Stimulated activated CD8-positive, alpha-beta memory T cell treated with anti-CD3 and anti-CD28 coated beads, Interleukin-4, amount 100 ng/mL, for 4 hours (primary cell): Measurements from ENCODE around the gene CDH10.

Experiments
- DNase-seq, 2 donors: peaks; one replicate each; pipeline ENCODE4 v3.0.0-alpha.2; 2020; ENCODE audit warnings: low read depth in 2 of 2, low spot score in 1 of 2

Gene CDH10

DNA sequence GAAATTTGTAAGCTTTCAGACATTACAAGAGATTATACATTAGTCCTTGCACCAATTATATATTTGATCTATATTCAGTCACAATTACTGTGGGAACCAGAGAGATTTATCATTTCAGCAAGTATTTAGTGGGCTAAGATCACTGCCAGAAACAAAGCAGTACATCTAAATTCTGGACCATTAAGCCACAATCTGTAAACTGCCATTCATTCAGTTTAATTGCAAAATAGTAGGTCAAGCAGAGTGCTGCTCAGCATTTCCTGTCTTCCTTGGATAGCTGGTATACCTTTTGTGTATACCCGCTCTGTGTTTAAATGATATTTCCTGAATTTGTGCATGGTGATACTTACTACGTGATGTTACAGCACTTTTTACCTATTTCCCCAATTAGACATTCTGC is 42.6 kb downstream of the CDH10 start:
- no peak for DNase-seq

DNA sequence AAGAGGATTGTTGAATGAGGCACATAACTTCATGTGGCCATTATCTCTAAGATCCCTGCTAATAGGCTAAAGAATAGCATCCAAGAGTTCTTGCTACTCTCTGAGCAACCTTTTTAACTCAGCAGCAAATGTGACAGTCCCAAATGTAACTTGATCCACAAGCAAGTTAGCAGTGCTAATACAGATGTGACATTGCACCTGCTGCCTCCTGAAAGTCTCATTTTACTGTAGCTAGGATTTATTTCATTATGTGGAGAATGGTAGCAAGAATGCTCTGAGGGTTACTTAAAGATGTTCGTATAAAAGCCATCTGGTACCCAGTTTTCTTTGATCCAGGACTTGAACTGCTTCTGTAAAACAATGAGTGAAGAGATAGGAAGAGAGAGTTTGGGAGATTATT is 45.8 kb downstream of the CDH10 start:
- DNase-seq = no peak

DNA sequence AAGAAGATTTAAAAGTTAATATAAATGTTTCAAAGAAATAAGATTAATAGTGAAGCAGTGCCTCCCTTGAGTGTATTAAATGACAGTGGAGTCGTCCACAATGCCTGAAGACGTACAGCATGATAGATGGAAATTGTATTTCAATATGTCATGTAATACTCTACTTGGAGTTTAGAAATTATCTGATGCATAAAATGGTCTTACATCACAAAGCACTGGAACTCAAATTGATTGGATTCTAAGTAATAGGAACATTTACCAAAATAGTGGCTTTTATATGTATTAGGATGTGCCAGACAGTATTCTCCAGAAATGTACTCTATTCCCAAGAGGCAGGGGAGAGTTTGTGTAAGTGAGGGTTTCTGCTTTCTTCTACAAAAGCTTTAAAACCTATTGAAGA is 49.4 kb downstream of the CDH10 start:
- no peak for DNase-seq

GRCh38 chr5:24591426-24591825 is 53.4 kb downstream of the CDH10 start:
- no peak for DNase-seq

DNA sequence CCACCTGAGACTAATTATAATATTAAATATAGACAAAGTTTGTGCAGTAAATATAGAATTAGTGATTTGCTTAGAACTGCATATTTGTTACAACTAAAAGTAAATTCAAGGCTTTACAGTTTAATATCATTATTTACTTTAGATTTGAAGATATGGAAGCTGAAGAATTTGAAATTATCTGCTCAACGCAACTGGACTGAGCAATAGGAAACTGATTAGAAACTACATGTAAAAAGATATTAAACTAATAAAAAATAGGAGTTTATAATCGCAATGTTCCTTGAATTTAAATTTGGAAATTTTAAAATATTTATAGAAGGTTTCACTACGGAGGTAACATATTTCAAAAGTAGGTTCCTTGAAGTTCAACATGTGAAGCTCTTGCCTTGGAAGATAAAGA is 55.2 kb downstream of the CDH10 start:
- no peak for DNase-seq

GRCh38 chr5:24585751-24586150 is 59.0 kb downstream of the CDH10 start:
- no peak for DNase-seq

GRCh38 chr5:24571302-24571701 is 73.5 kb downstream of the CDH10 start:
- no peak for DNase-seq

DNA sequence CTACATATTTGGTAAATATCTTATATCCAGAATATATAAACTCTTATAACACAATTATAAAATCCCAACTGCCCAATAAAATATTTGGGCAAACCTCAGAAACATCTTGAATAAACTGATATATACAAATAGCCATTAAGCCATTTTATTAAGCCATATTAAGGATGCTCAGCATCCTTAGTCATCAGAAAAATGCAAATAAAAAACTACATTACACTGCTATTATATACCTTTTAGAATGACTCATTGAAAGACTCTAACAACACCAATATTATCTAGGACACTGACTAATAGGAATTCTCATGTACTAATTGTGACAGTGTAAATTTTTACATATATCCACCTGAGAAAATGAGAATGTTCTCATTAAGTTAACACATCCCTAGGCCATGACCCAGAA is 77.8 kb downstream of the CDH10 start:
- no peak for DNase-seq

- no peak for DNase-seq
These were observed 89.5 kb downstream of the CDH10 start for GRCh38 chr5:24555229-24555628.

GRCh38 chr5:24547132-24547531 is 97.6 kb downstream of the CDH10 start:
- no peak for DNase-seq

GRCh38 chr5:24539613-24540012 is 105.2 kb downstream of the CDH10 start:
- DNase-seq = no peak

GRCh38 chr5:24538346-24538745 is 106.4 kb downstream of the CDH10 start:
- no peak for DNase-seq

DNA sequence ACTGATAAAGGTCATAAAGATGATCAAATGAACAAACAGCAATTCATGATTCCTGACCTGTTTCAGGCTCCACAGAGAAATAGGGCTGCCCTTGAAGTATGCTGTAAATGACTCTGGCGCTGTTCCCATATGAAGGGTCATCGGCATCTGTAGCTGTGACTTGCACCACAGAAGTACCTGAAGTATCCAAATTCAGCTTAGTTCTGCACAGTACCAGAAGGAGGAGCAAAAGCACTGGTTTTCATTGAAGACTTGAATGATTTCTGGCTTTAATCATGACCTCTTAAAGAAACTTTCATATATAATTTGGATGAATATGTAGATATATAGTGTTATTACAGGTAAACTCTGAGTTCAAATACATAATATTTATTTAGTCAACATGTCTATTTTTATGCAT is 109.1 kb downstream of the CDH10 start:
- no peak for DNase-seq

DNA sequence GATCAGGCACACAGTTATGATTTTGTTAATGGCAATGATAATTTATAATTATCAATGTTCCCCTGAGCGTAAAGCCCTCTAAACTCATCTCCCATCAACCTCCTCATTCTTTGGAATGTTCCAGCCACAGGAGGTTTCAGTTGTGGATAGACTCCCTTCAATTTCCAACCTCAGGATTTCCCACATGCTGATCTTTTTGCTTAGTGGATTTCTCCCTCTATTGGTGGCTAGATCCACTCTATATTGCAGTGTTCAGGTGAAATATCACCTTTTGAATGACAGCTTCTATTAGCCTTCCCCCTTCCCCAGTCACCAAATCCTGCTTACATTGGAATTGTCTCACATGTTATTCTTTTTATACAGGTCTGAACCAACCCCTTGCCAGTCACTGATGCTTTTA is 113.9 kb downstream of the CDH10 start:
- no peak for DNase-seq

GRCh38 chr5:24525414-24525813 is 119.4 kb downstream of the CDH10 start:
- no peak for DNase-seq

DNA sequence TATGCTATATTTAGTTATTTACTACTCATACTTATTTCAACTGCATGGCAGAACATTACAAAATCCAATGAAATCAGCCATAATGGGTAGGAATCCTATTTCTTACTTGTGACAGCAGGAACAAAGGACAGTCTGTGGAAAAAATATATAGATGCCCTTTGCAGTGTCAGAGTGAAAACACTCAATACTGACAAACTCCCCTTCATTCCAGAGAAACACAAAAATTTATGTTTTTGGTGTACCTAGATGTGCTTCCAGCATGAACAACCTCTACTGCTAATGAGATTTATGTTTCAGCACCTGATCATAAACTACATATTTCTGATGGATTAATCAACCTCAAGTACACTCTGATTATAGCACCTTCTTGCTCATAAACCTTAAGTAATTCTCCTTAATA is 132.4 kb downstream of the CDH10 start:
- DNase-seq = no peak

GRCh38 chr5:24510523-24510988 is 134.2 kb downstream of the CDH10 start:
- no peak for DNase-seq

GRCh38 chr5:24509943-24510342 is 134.8 kb downstream of the CDH10 start:
- DNase-seq = no peak

DNA sequence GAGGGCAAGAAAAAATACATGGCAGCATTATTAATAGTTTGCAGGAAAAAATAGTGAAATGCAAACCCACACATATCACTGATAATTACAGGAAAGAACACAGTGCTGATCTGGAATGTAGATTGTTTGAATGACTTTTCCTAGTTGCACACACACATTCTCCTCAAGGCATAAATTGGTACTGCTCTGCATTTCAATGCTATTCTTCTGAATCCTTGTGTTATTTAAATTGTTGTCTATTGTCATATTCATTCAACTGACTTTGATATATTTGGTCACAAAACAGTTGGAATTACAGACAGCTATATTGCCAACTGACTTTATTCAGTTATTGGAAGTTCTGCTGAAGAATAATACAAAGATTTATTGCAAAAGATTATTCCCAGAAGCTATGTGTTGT is 139.5 kb downstream of the CDH10 start:
- DNase-seq = no peak

GRCh38 chr5:24497591-24498157 is 147.1 kb downstream of the CDH10 start:
- DNase-seq = no peak

GRCh38 chr5:24497145-24497544 is 147.6 kb downstream of the CDH10 start:
- no peak for DNase-seq

DNA sequence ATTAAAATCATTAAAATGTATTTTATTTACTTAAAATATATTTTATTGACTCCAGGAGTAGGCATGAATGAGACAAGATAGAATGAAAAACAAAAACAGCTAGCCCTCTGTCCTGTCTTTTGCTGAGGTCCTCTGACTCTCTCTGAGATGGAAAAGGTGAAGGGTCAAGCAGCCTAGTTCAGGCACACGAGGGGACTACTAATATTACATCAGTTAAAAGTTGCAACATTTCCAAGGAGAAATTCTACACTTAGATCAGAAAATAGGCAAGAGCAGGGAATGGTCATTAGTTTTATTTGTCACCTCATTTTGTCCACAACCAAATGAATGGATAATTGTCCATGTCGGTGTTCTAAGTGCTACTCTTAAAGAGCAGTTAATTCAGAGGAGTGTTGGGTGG is 148.5 kb downstream of the CDH10 start:
- DNase-seq = no peak

- DNase-seq = no peak
These were observed 152.5 kb downstream of the CDH10 start for GRCh38 chr5:24492229-24492628.

GRCh38 chr5:24491490-24491889 is 153.3 kb downstream of the CDH10 start:
- DNase-seq = no peak
